Fibroblast of the aortic adventitia (primary cell): Measurements from ENCODE around the gene AMFR. TPM values are rescaled to one million over a fixed set of nuclear protein-coding genes. Genes with fewer than 3 reads are reported as not detected.

Experiments
- DNase-seq: peaks from one replicate; pipeline ENCODE4 v3.0.0-alpha.2; 2010; ENCODE audit warnings: low read depth
- H3K4me3 ChIP-seq: 2 replicates; pipeline ENCODE4 v1.5.1; 2011; ENCODE audit warnings: low read depth, mild to moderate bottlenecking, control low read depth, low read length, moderate library complexity
- CTCF ChIP-seq: IDR thresholded peaks from 2 replicates; pipeline ENCODE4 v1.5.1; 2011; ENCODE audit warnings: mild to moderate bottlenecking, low read length, control low read depth, inconsistent platforms; ENCODE audit not compliant: insufficient read depth
- total RNA-seq: library from RNA; depleted of rRNA; stranded (reverse); fragments of >200 nt; gene quantifications from 2 replicates; pipeline ENCODE4 v1.2.3, GENCODE V29; 2012; ENCODE audit warnings: low replicate concordance

Gene AMFR
- total RNA-seq, 1 donor, result 133 TPM

GRCh38 chr16:56462064-56462796 is 36.9 kb upstream of the AMFR start:
- TF ChIP-seq CTCF, result no peak
- H3K4me3 ChIP-seq, result no peak overlapping the region
- no peak for DNase-seq

GRCh38 chr16:56460101-56460500 is 34.8 kb upstream of the AMFR start:
- TF ChIP-seq CTCF, result no peak

GRCh38 chr16:56457927-56458470 is 32.7 kb upstream of the AMFR start:
- TF ChIP-seq CTCF, result no peak
- no peak for DNase-seq
- no peak overlapping the region for H3K4me3 ChIP-seq

More at GRCh38 chr16:56460101-56460500, 34.8 kb upstream of the AMFR start:
- H3K4me3 ChIP-seq, result no peak overlapping the region
- peak; percentile 7 for DNase-seq

GRCh38 chr16:56451753-56452689 is 26.7 kb upstream of the AMFR start:
- peak overlapping the region; percentile 84 for H3K4me3 ChIP-seq
- peak; percentile 27 for DNase-seq
- TF ChIP-seq CTCF, result no peak

- H3K4me3 ChIP-seq, result peak within 1 kb of the TSS; percentile 94
- no peak for TF ChIP-seq CTCF
- peak; percentile 98 for DNase-seq
These were observed 25.8 kb upstream of the AMFR start, which contains the start of the genes NUDT21 and OGFOD1 for GRCh38 chr16:56450986-56451752. Gene NUDT21 (minus strand): TSS chr16:56451332. CDS start chr16:56451202, 130 bp downstream. Gene OGFOD1 (plus strand): TSS chr16:56451554. CDS start chr16:56451613, 59 bp downstream.
